Measurements from ENCODE around the gene MEAF6.
"Not testable (repeated sequence)": the region's sequence is repeated elsewhere in the genome, so short reads cannot be mapped to it uniquely, and the experiment has no call there.

MEAF6 gene

DNA sequence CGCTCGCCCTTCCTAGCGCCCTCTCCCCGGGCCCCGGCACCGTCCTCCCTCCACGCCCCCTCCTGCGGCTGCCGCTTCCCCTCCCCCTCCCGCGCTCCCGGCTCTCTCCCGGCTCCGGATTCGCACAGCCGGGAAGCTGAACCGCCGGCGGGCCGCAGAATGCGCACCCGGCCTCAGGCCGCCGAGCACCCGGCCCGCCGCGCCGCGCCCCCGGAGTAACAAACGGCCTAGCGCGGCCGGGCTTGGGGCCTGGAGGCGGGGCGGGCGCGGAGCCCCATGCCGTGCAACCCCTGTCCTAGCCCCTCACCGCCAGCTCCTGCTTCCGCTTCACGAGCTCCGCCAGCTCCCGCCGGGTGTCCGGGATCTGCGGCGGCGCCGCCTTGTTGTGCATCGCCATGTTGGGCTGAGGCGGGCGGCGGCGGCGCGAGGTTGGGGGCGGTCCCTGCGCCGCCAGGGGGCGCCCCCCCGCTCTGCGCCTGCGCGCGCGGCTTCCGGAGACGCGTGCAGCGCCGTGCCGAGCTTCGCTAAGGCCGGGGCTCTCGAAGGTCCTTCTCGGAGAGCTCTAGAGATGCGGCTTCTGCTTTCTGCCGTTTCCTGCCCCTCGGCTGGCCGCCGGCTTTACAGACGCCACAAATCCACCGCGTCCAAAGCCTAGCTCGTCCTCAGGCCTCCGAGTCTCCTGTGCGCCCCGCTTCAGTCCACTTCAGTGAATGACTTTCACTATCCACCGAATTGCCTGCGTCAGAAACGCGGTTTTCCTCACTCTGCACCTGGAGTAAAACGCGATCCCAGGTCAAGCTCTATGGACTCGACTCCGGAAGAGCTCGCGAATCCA is at the start of gene MEAF6:
TSS of gene MEAF6 (minus strand) at position 417 of the 835 bp plus-strand sequence. CDS start at position 397, 20 bp downstream.
- DNase-seq, result peak; percentile 88

DNA sequence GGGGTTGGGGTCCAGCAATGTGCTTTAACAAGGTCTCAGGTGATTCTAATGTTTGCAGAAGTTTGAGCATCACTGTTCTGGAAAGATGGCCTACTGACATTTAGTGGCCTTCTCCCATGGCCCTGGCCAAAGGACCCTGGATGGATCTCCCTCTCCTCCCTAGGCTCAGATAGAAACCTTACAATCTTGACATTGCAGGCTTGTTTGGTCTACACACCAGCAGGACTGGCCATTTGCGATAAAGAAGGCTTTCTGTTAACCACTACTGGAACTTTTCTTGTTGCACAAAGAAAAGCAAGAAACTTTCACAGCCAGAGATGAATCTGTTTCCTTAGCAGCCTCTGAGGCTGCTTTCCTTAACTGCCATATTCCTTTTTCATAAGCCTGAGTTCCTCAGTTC is 48.4 kb upstream of the MEAF6 start:
- DNase-seq, result no peak

DNA sequence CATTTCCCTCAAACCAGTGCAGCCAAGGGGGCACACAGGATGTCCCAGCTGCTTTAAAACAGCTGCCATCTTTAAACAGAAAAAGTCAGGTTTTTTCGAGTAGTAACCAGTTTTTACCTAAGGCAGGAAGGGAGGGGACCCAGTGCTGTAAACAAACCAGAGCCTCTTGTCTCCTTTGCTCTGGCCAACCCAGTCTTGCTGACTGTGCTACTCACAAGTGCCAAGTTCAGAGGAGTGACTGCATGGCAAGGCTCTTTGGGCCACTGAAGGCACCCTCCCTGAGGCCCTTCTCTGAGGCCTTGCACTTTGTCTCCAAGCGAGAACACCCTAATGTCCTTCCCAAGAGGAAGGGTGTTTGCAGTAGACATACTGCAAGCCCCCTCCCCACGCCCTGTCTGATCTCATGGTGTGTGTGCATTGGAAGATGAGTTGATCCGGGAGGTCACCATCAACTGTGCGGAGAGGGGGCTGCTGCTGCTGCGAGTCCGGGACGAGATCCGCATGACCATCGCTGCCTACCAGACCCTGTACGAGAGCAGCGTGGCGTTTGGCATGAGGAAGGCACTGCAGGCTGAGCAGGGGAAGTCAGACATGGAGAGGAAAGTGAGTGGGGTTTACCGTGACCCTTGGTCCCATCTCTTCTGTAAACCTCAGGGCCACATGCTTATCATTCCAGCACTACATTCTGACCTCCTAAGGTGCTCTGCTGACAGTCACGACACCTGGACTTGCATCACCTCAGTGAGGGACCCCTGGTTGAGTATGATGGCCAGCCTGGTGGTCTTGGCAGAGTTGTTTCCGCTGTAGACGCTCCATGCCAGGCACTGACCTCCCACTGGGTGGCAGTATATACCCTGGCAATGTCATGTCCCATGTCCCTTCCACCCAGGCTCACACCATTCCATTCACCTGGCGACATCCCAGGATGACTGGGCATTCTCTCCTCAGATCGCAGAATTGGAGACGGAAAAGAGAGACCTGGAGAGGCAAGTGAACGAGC is 46.9 kb upstream of the MEAF6 start:
- no peak for DNase-seq

DNA sequence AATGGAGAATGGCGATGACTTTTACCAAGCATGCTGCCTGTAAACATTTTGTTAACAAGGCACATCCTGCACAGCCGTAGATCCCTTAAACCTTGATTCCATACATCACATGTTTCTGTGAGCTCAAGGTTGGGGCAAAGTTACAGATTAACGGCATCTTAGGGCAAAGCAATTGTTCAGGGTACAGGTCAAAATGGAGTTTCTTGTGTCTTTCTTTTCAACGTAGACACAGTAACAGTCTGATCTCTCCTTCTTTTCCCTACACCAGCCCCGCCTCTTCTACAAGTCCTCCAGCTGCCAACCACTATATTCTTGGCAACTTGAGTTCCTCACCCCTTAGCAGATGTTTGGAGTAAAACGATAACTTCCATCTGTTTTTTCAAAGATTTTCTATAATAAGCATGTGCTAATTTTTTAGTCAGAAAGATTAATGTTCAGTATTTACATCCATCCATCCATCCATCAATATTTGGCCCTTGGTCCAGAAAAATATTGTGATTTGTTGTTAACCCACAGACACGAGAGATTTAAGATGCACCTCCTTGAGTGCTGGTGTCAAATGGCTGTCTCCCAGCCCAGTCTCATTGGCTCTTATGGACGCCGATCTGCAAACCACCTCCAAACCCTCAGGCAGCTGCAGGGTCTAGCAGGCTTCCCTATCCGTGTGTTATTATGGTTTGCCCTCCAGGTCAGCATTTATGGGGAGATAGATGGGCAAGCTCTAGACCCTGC is 46.0 kb upstream of the MEAF6 start:
- no peak for DNase-seq

DNA sequence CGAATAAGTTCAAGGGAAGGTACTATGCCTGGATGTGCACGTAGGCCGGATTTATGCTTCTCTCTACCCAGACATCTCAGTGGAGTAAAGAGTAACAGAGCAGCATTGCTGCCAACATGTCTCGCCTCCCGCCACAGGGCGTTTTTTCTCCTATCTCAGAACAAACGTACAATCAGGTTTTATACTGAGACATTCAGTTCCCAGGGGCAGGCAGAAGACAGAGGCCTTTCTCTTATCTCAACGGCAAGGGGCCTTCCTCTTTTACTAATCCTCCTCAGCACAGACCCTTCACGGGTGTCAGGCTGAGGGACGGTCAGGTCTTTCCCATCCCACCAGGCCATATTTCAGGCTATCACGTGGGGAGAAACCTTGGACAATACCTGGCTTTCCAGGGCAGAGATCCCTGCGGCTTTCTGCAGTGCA is 45.4 kb upstream of the MEAF6 start:
- DNase-seq, result not testable (repeated sequence)

DNA sequence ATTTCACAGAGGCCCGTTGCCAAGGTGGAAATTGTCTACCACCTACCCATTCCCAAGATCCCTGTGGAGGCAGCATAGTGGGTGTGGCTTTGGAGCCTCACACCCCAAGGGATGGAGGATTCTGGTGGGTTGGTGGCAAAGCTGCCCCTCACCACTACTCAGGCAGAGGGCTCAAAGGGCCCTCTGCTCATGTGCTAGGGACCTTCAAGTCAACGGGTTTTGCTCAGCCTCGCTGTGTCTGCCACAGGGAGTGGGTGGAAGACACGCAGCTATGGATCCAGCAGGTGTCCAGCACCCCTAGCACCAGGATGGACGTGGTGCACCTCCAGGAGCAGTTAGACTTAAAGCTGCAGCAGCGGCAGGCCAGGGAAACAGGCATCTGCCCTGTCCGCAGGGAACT is 44.5 kb upstream of the MEAF6 start:
- no peak for DNase-seq

DNA sequence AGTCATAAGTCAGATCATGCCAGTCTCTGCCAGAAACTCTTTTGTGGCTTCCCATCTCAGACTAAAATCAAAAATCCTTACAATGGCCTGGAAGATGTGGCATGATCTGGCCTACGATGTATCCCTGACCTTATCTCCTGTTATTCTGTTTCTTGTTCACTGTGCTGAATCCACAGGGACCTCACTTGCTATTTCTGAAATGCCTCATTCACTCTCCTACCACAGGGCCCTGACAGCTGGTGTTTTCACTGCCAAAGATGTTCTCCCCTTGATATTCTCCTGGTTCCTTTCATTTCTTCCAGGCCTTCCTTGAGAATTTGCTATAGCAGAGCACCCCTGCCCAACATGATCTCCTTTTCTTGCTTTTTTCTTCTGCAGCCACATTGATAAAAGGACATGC is 43.8 kb upstream of the MEAF6 start:
- no peak for DNase-seq

DNA sequence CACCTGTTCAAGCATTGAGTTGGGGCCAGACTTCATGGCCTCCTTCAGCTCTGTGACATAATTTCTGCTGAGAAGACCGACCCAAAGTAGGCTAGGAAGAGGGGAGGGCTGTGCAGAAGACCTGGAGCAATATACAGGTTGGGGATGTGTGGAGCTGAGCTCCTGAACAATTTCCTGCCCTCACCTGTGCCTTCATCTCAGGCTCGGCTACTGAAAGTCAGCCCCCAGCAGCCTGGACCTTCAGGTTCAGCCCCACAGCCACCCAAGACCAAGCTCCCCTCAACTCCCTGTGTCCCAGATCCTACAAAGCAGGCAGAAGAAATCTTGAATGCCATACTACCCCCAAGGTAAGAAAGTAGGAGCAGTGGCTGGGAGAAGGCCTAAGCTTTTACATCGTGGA is 42.8 kb upstream of the MEAF6 start:
- DNase-seq, result no peak

DNA sequence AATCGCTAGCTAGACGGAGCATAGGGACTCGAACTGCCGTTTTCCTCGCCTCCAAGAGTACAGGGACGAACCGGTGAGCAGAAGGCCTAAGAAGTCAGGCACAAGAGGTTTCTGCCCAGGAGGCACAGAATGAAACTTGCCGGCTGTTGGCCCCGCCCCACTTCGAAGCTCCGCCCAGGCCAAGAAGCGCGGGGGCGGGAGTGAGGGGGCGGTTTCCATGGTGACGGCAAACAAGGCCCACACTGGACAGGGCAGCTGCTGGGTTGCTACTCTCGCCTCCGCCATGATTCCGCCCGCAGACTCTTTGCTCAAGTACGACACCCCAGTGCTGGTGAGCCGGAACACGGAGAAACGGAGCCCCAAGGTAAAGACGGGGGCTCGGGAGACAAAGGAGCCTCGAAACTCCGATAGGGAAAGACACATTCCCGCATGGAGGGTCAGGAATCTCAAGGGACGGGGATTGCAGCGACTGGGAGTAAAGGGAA is 42.2 kb upstream of the MEAF6 start, which contains the start of gene DNALI1:
TSS of gene DNALI1 (plus strand) at position 229 of the 485 bp plus-strand sequence. CDS start at position 284, 55 bp downstream.
- DNase-seq, result peak; percentile 47

DNA sequence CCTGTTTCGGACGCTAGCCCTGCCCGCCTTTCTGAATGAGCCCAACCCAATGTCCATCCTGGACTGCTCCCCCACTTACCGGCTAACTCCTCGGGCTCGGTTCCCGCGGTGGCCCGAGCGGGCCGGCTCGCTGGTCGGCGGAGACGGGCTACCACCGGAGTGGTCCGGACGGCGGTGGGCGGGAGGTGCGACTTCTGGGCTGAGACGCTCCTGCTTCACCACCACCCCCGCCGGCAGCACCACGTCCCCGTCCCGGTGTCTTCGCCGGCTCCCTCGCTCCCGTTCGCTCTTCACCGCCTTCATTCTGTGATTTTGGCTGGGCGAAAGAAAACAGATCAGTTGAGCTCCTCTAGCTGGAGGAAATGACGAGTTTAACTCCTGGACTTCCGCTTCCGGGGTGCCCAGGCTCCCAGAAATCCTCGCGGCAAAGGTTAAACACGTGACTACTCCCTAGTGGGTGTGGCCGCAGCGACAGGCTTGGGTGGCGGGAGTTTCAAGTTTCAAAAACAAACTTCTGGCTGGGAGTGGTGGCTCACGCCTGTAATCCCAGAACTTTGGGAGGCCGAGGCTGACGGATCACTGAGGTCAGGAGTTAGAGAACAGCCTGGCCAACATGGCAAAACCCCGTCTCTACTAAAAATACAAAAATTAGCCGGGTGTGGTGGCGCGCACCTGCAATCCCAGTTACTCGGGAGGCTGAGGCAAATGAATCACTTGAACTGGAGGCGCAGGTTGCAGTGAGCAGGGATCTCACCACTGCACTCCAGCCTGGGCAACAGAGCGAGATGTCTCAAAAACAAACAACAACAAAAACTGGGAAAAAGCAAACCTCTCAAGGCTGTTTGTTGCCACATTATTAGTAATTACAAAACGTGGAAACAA is 39.6 kb upstream of the MEAF6 start, which contains the start of gene SNIP1:
TSS of gene SNIP1 (minus strand) at position 367 of the 882 bp plus-strand sequence. CDS start at position 303, 64 bp downstream.
- peak; percentile 85 for DNase-seq

DNA sequence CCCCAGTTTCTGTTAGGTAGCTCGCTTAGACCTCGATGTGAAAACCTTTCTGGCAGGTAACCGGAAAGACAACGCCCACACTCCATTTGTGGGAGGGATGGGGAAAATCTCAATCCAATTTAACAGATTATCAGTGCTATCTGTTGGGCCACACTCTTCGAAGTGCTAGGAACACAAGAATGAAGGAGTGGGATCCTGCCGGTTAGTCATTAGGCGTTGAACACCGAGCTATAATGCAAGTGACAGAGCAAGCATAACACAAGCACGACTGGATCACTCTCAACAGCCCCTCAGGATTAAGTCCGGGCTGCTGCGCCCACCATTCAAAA is 39.0 kb upstream of the MEAF6 start:
- DNase-seq, result no peak

DNA sequence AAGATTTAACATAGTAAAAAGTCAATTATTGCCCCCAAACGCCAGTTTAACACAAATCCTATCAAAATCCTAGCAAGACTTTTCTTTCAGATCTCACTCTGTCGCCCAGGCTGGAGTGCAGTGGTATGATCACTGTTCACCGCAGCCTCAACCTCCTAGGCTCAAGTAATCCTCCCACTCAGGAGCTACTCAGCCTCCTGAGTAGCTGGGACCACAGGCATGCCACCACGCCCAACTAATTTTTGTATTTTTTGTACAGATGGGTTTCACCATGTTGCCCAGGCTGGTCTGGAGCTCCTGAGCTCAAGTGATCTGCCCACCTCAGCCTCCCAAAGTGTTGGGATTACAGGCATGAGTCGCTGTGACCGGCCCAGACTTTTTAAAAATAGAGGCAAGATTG is 34.8 kb upstream of the MEAF6 start:
- no peak for DNase-seq

DNA sequence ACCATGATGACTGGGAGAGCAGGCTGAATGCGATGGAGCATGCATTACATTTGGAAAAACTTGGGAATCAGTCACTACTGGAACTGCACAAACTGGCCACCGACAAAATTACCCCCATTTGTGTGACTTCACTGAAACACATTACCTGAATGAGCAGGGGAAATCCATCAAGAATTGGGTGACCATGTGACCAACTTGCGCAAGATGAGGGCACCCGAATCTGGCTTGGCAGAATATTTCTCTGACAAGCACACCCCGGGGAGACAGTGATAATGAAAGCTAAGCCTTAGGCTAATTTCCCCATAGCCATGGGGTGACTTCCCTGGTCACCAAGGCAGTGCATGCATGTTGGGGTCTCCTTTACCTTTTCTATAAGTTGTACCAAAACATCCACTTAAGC is 30.5 kb upstream of the MEAF6 start:
- no peak for DNase-seq

DNA sequence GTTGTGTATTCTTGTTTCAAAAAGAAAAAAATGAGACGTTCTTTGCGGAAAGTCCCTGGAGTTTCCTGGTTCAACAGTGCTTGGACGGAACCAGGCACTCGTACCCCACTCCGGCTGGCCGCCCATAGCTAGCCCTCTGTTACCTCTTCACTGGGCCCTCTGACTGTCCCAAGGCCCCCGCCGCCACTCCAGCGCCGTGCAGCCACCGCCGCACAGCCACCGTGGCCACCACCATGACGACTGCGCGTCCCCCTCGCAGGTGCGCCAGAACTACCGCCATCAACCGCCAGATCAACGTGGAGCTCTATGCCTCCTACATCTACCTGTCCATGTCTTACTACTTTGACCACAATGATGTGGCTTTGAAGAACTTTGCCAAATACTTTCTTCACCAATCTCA is 30.0 kb upstream of the MEAF6 start:
- DNase-seq, result no peak

DNA sequence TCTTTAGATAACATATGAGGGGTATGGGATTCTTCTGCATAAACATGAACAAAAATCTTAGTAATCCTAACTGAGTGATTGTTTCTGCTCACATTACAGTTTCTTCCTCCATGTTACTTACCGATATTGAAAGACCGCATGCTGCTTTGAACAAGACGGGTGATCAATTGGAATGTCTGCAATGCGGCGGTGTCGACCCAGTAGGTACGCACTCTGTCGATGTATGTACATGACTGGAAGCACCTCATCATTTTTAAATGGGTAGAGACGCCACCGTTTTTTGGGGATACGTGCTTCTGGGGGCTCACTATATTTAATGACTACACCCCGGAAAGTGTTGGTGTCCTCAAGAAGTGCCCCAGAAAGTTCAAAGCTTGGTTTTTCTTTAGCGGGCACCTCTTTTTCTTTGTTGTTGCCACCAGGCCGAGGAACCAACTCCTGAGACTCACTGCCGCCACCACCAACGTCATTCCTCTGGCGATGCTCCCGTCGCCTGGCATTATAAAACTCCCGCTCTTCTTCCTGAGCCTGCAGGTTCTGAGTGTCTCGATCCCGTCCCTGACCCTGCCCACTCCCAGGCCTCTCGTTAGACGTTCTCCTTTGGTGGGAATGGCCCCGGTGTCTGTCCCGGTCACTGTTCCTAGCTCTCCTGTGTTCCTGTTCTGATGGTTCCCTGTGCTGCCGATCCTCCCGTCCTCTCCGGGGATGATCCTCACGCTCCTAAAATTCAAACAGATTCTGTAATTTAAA is 25.6 kb upstream of the MEAF6 start:
- DNase-seq, result no peak

DNA sequence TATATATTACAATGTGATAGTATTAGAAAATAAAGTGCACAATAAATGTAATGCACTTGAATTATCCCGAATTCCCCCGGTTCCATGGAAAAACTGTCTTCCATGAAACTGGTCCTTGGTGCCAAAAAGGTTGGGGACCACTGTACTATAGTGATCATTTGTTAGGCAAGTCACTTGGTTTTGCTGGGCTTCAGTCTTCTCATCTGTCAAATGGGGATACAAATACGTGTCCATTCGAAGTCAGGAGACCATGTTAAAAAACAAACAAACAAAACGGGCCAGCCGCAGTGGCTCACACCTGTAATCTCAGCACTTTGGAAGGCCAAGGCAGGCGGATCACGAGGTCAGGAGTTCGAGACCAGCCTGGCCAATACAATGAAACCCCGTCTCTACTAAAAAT is 24.6 kb upstream of the MEAF6 start:
- DNase-seq, result not testable (repeated sequence)

DNA sequence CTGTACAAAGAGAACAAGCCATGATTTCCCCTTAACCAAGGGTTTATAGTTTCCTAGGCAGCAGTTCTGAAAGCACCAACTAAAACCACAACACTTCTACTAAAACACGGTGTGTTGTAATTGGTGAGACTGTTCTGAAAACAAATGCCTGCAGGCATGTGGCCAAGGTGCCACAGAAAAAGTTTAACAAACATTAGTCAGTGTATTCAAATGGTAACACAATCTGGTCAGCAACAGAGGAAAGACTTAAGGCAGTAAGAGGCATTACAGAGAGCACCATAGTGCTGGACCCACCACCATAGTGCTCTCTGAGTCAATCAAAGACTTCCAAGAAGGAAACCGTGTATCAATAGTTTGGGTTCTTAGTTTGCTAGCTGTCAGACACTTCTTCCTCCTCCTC is 22.8 kb upstream of the MEAF6 start:
- DNase-seq, result no peak

DNA sequence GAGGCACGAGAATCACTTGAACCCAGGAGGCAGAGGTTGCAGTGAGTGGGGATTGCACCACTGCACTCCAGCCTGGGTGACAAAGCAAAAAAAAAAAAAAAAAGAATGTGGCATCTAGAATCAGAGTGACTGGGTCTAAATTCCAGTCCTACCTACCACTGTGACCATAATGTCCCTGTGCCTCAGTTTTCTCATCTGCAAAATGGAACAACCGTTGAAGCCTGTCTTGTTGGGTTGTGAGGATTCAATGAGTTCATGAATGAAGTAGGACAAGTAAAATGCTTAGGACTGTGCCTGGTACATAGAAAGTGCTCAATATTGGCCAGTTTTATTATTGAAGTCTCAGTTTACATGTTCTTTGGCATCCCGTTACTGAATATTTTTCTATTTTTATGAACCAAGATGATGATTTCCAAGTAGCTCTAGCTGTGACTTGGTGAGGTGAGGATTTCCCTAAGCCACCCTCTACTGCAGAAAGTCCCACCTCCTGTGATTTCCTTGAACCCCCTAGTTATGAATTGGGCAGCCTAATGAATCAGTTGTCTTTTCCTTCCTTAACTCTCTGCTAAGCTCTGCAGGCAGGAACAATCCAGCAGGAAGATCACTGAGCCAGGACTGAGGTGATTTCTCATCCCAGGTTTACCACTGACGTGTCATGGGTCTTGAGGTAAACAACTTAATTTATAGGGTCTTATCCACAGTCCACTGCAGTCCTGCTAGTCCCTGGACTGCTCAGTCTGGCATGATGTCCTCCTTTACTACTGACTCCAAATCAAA is 18.9 kb upstream of the MEAF6 start:
- no peak for DNase-seq

DNA sequence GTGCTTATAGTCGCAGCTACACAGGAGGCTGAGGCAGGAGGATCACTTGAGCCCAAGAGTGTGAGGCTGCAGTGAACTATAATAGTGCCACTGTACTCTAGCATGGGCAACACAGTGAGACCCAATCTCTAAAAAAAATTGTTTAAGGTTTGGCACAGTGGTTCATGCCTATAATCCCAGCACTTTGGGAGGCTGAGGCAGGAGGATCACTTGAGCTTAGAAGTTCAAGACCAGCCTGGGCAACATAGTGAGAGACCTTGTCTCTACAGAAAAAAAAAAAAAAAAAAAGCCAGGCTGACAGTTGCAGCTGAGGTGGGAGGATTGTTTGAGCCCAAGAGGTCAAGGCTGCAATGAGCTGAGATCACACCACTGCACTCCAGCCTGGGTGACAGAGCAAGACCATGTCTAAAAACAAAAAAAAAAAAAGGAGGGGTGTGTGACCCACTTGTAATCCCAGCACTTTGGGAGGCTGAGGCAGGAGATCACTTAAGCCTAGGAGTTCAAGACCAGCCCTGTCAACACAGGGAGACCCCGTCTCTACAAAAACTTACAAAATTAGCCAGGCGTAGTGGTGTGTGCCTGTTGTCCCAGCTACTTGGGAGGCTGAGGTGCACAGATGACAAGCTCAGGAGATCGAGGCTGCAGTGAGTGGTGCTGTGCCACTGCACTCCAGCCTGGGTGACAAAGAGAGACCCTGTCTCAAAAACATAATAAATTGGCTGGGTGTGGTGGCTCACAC is 18.0 kb upstream of the MEAF6 start:
- not testable (repeated sequence) for DNase-seq
